H1 (cell line): Measurements from ENCODE around the gene MAPK13. TPM values are rescaled to one million over a fixed set of nuclear protein-coding genes. Genes with fewer than 3 reads are reported as not detected.

Source experiments
- CTCF ChIA-PET: fragments of 300-600 bp; sonication (Branson Sonifier 250); formaldehyde crosslinking; loops from one replicate; lab custom pipeline; 2021; ENCODE audit not compliant: partially characterized antibody; lab: Charles Lee
- POLR2A ChIA-PET: fragments of 300-600 bp; sonication (Branson Sonifier 250); formaldehyde crosslinking; loops from one replicate; lab custom pipeline; 2021; ENCODE audit warnings: inconsistent platforms; ENCODE audit not compliant: partially characterized antibody; lab: Charles Lee
- DNase-seq, 2 experiments: peaks; one replicate each; pipeline versions ENCODE4 v3.0.0 to v3.0.0-alpha.2; 2010 to 2022; ENCODE audit warnings: low spot score in 2 of 2, low read depth in 1 of 2, mixed read lengths in 1 of 2
- FAIRE-seq: peaks from 2 replicates; lab custom pipeline; 2011; peaks lifted over from hg19 to GRCh38; lab: Jason Lieb, UNC
- H2AFZ ChIP-seq: 2 replicates; pipeline ENCODE4 v1.8.1; 2012; ENCODE audit warnings: low read length, inconsistent platforms
- H2AK5ac ChIP-seq: 2 replicates; pipeline ENCODE4 v1.6.1; 2013; ENCODE audit warnings: low read depth, low read length
- H2BK120ac ChIP-seq: replicated peaks from 2 replicates; pipeline ENCODE3; 2013; ENCODE audit warnings: low read depth, low read length, inconsistent platforms
- H2BK12ac ChIP-seq: 2 replicates; pipeline ENCODE4 v1.6.1; 2013; ENCODE audit warnings: low read depth, low read length
- H2BK15ac ChIP-seq: 2 replicates; pipeline ENCODE4 v1.6.1; 2013; ENCODE audit warnings: low read length
- H2BK20ac ChIP-seq: 2 replicates; pipeline ENCODE4 v1.6.1; 2013; ENCODE audit warnings: low read length
- H2BK5ac ChIP-seq: 2 replicates; pipeline ENCODE4 v1.6.1; 2013; ENCODE audit warnings: low read depth, low read length
- H3K14ac ChIP-seq: 2 replicates; pipeline ENCODE4 v1.6.1; 2013; ENCODE audit warnings: inconsistent platforms; ENCODE audit not compliant: insufficient read length
- H3K18ac ChIP-seq: 2 replicates; pipeline ENCODE4 v1.6.1; 2013; ENCODE audit warnings: low read length; ENCODE audit errors: extremely low read depth
- H3K23ac ChIP-seq: 2 replicates; pipeline ENCODE4 v1.6.1; 2013; ENCODE audit warnings: inconsistent platforms; ENCODE audit not compliant: insufficient read length
- H3K23me2 ChIP-seq: 2 replicates; pipeline ENCODE4 v1.6.1; 2013; ENCODE audit warnings: low read depth, low read length
- H3K27ac ChIP-seq: 2 replicates; pipeline ENCODE4 v1.6.1; 2011; ENCODE audit warnings: low read depth, low read length, inconsistent platforms
- H3K27me3 ChIP-seq, 4 experiments: replicated peaks in 1 of 4; 1 replicate in 1 of 4; 2 replicates in 3 of 4; pipeline versions ENCODE4 v1.6.1 to v1.8.1; 2011 to 2013; ENCODE audit warnings: low read length in 3 of 4, mild to moderate bottlenecking in 3 of 4, inconsistent platforms in 2 of 4, mixed read lengths in 2 of 4, moderate library complexity in 1 of 4; ENCODE audit not compliant: control insufficient read depth in 3 of 4, insufficient read depth in 3 of 4; ENCODE audit errors: extremely low read depth in 1 of 4
- H3K36me3 ChIP-seq, 4 experiments: 2 replicates each; pipeline versions ENCODE4 v1.6.1 to v1.8.1; 2011 to 2013; ENCODE audit warnings: mild to moderate bottlenecking in 4 of 4, low read length in 3 of 4, moderate library complexity in 2 of 4, control low read depth in 1 of 4, inconsistent platforms in 1 of 4; ENCODE audit not compliant: insufficient read depth in 4 of 4, control insufficient read depth in 2 of 4
- H3K4ac ChIP-seq: replicated peaks from 2 replicates; pipeline ENCODE3; 2013; ENCODE audit warnings: low read length, low read depth, mixed read lengths, inconsistent platforms; ENCODE audit not compliant: insufficient read length
- H3K4me1 ChIP-seq, 4 experiments: replicated peaks in 1 of 4; 1 replicate in 1 of 4; 2 replicates in 3 of 4; pipeline versions ENCODE4 v1.6.1 to v1.8.1; 2011 to 2013; ENCODE audit warnings: low read length in 3 of 4, inconsistent platforms in 2 of 4, mixed read lengths in 1 of 4; ENCODE audit not compliant: insufficient read depth in 4 of 4, control insufficient read depth in 3 of 4
- H3K4me2 ChIP-seq, 2 experiments: 2 replicates each; pipeline versions ENCODE4 v1.6.1 to v1.8.1; 2011 to 2013; ENCODE audit warnings: low read depth in 2 of 2, low read length in 2 of 2, control low read depth in 1 of 2, inconsistent platforms in 1 of 2, mild to moderate bottlenecking in 1 of 2; ENCODE audit not compliant: insufficient read depth in 1 of 2
- H3K4me3 ChIP-seq, 4 experiments: fragments of 200-600, 300-600 bp in 1 of 4; sonication (generic), shearing (Covaris generic), sonication (Bioruptor Twin) in 1 of 4; 2 replicates each; pipeline versions ENCODE4 v1.5.1 to v1.8.1; 2011 to 2016; ENCODE audit warnings: low read length in 4 of 4, low read depth in 3 of 4, control low read depth in 2 of 4, inconsistent platforms in 2 of 4, mild to moderate bottlenecking in 2 of 4, mixed read lengths in 1 of 4, moderate library complexity in 1 of 4; ENCODE audit not compliant: insufficient read depth in 2 of 4; ENCODE audit errors: extremely low read depth in 1 of 4
- H3K56ac ChIP-seq: replicated peaks from 2 replicates; pipeline ENCODE3; 2013; ENCODE audit warnings: low read depth, mild to moderate bottlenecking, mixed read lengths, low read length, inconsistent platforms; ENCODE audit not compliant: insufficient read length
- H3K79me1 ChIP-seq: 2 replicates; pipeline ENCODE4 v1.6.1; 2013; ENCODE audit warnings: low read depth, low read length, control low read depth
- H3K79me2 ChIP-seq, 2 experiments: 2 replicates each; pipeline versions ENCODE4 v1.6.1 to v1.8.1; 2012 to 2013; ENCODE audit warnings: low read length in 2 of 2, mild to moderate bottlenecking in 2 of 2, inconsistent platforms in 1 of 2; ENCODE audit not compliant: insufficient read depth in 2 of 2, control insufficient read depth in 1 of 2
- H3K9ac ChIP-seq, 4 experiments: replicated peaks in 1 of 4; 1 replicate in 1 of 4; 2 replicates in 3 of 4; pipeline versions ENCODE4 v1.6.1 to v1.8.1; 2011 to 2013; ENCODE audit warnings: low read depth in 3 of 4, low read length in 3 of 4, control low read depth in 2 of 4, mild to moderate bottlenecking in 2 of 4, moderate library complexity in 2 of 4, inconsistent platforms in 1 of 4; ENCODE audit errors: extremely low read depth in 1 of 4
- H3K9me3 ChIP-seq, 2 experiments: 2 replicates each; pipeline versions ENCODE4 v1.6.1 to v1.8.1; 2012 to 2013; ENCODE audit warnings: mild to moderate bottlenecking in 2 of 2, moderate library complexity in 2 of 2, control low read depth in 1 of 2, inconsistent platforms in 1 of 2, low read depth in 1 of 2, low read length in 1 of 2, mixed read lengths in 1 of 2; ENCODE audit not compliant: insufficient read depth in 2 of 2
- H4K20me1 ChIP-seq, 2 experiments: replicated peaks in 1 of 2; 2 replicates each; pipeline versions ENCODE3 to v1.8.1; 2011 to 2013; ENCODE audit warnings: inconsistent platforms in 2 of 2, low read length in 2 of 2, mild to moderate bottlenecking in 1 of 2; ENCODE audit not compliant: insufficient read depth in 2 of 2, control insufficient read depth in 1 of 2
- H4K5ac ChIP-seq: 2 replicates; pipeline ENCODE4 v1.6.1; 2013; ENCODE audit warnings: low read length, low read depth, mixed read lengths, inconsistent platforms; ENCODE audit not compliant: insufficient read length
- H4K8ac ChIP-seq: 2 replicates; pipeline ENCODE4 v1.8.0; 2013; ENCODE audit warnings: mild to moderate bottlenecking, moderate library complexity, low read length, inconsistent platforms; ENCODE audit not compliant: insufficient read depth; ENCODE audit errors: extremely low read depth
- H4K91ac ChIP-seq: replicated peaks from 2 replicates; pipeline ENCODE3; 2013; ENCODE audit warnings: low read length, mixed read lengths, inconsistent platforms; ENCODE audit not compliant: insufficient read length
- BRCA1 ChIP-seq: IDR thresholded peaks from 2 replicates; pipeline ENCODE4 v1.6.1; 2012; ENCODE audit warnings: low read depth, low read length, improper control_type of control experiment
- KDM1A ChIP-seq: fragments of 200-600, 300-600 bp; sonication (generic); IDR thresholded peaks from 2 replicates; pipeline ENCODE4 v1.7.1; 2016; ENCODE audit warnings: mild to moderate bottlenecking, low read length, borderline replicate concordance
- WGBS, 2 experiments: shearing (Covaris generic) in 1 of 2; methylation state at CpG; one replicate each; pipeline versions ENCODE4 v1.1.6 to v1.1.7; 2013 to 2015; ENCODE audit warnings: low lambda C conversion rate in 2 of 2, mixed read lengths in 2 of 2, inconsistent platforms in 1 of 2, low coverage in 1 of 2, missing lambda C conversion rate in 1 of 2; ENCODE audit not compliant: insufficient replicate concordance in 2 of 2, insufficient coverage in 1 of 2, insufficient read length in 1 of 2; ENCODE audit errors: extremely low coverage in 1 of 2, missing lambda C conversion rate in 1 of 2; 5-methylcytosine and 5-hydroxymethylcytosine counted together
- polyA plus RNA-seq, 7 experiments: library from polyadenylated mRNA; depleted of rRNA in 3 of 7; stranded (reverse) in 5 of 7; unstranded in 2 of 7; fragments of >200 nt in 5 of 7; fragments of 200-250 nt in 2 of 7; gene quantifications; 1 replicate in 5 of 7; 2 replicates in 1 of 7; 4 replicates in 1 of 7; pipeline versions ENCODE4 v1.2.1 to v1.2.3, GENCODE V29; 2011 to 2013; ENCODE audit warnings: missing spikeins in 2 of 7, mixed read lengths in 2 of 7
- total RNA-seq: library from RNA; stranded (reverse); fragmentation: NEBNext Ultra II Directional; extraction: Animal tissue kit (Norgen Biotek cat#: 25700); gene quantifications from 2 replicates; pipeline ENCODE4 v1.2.1, GENCODE V29; 2021

Gene MAPK13
- total and polyA plus RNA-seq, 2 of the 8 experiments (the other 6 are each of a cell fraction or from before 2014, with no cell fraction given) = 10.1 to 14.1 TPM

- Histone ChIP-seq H3K79me1 (no peaks in the 10 kb centered on the region), H2BK20ac (no peak overlapping the region), H2AFZ (no peak overlapping the region), H3K79me2 (no peaks in the 10 kb centered on the region), H3K9me3 (no peaks in the 10 kb centered on the region), H3K56ac (no peak overlapping the region), H3K4ac (no peak overlapping the region), H4K91ac (no peak overlapping the region), H4K8ac (no peak overlapping the region), H4K5ac (no peak overlapping the region), H2AK5ac (no peak overlapping the region), H2BK15ac (no peak overlapping the region; the same call in 1 of the 2 replicates), H3K4me1 (peaks cover 4 to 7% (median 6%) of the 10 kb centered on the region in 4 experiments; a peak in 6 of 7 replicates), H3K4me2 (no peak overlapping the region), H2BK5ac (no peak overlapping the region), H3K27ac (no peak overlapping the region), H3K4me3 (no peak overlapping the region), H3K23me2 (no peaks in the 10 kb centered on the region; the same call in 1 of the 2 replicates), H3K18ac (no peak overlapping the region), H3K23ac (no peak overlapping the region), H2BK120ac (no peak overlapping the region), H3K36me3 (no peaks in the 10 kb centered on the region), H4K20me1 (peaks cover 0 to 2% of the 10 kb centered on the region in 2 experiments), H3K14ac (no peak overlapping the region), H3K9ac (no peak overlapping the region), H2BK12ac (peak overlapping the region; percentile 69; the same call in 1 of the 2 replicates), H3K27me3 (no peaks in the 10 kb centered on the region)
- FAIRE-seq (no peak), DNase-seq (no peak)
- WGBS, 2 experiments = 90% methylated on average over 4 of the region's 4 CpGs; no CpG with 5 or more reads in 1 of the 2 experiments
- TF ChIP-seq BRCA1 = no peak
- peak; percentile 53; the same call in 1 of the 2 replicates for TF ChIP-seq KDM1A
- ChIA-PET CTCF (interaction anchor here (0.6 to 2.7 kb wide), 11 partner anchors 9 to 239 kb away, joined by 3 to 19 read pairs (median 3); no protein-coding TSS in a partner anchor), POLR2A (interaction anchor here (0.6 to 2.0 kb wide), 8 partner anchors 8 to 856 kb away, joined by 3 to 10 read pairs (median 4); no protein-coding TSS in a partner anchor)
Observed at GRCh38 chr6:36121787-36122494, 8.4 kb upstream of the MAPK13 start.
